OCI-LY7 (cell line): ENCODE measurements around the gene ZBTB11. TPM values are rescaled to one million over a fixed set of nuclear protein-coding genes. Genes with fewer than 3 reads are reported as not detected.

Experiments
- BruUV-seq: library from RNA; stranded (reverse); fragments of 400-500 nt; replicated peaks from 2 replicates; lab custom pipeline; 2021; lab: Mats Ljungman, UMichigan
- CTCF ChIA-PET: fragments of 300-600 bp; sonication (Branson Sonifier 250); formaldehyde crosslinking; loops from one replicate; lab custom pipeline; 2022; ENCODE audit warnings: antibody characterized with exemption; ENCODE audit not compliant: unreplicated experiment; lab: Charles Lee
- POLR2A ChIA-PET: fragments of 300-600 bp; sonication (Branson Sonifier 250); formaldehyde crosslinking; loops from one replicate; lab custom pipeline; 2022; ENCODE audit warnings: antibody characterized with exemption; lab: Charles Lee
- DNase-seq: peaks from one replicate; pipeline ENCODE4 v3.0.0-alpha.2; 2015; ENCODE audit warnings: low spot score
- H2AFZ ChIP-seq: fragments of 200-600 bp; sonication (generic), shearing (Covaris generic); 2 replicates; pipeline ENCODE4 v1.6.1; 2014; ENCODE audit warnings: mild to moderate bottlenecking, antibody characterized with exemption, low read length, moderate library complexity
- H3K27ac ChIP-seq: fragments of 200-600 bp; sonication (generic); 2 replicates; pipeline ENCODE4 v1.5.1; 2014; ENCODE audit warnings: mixed run types, low read depth, mild to moderate bottlenecking, moderate library complexity, low read length, inconsistent platforms; ENCODE audit not compliant: poor library complexity, severe bottlenecking
- H3K36me3 ChIP-seq: fragments of 200-600 bp; sonication (generic); 2 replicates; pipeline ENCODE4 v1.6.1; 2014; ENCODE audit warnings: mild to moderate bottlenecking, antibody characterized with exemption, low read length, moderate library complexity, mixed read lengths; ENCODE audit not compliant: insufficient read depth
- H3K4me1 ChIP-seq: fragments of 200-600 bp; sonication (generic); 2 replicates; pipeline ENCODE4 v1.5.1; 2014; ENCODE audit warnings: mild to moderate bottlenecking, low read length; ENCODE audit not compliant: insufficient read depth, poor library complexity, severe bottlenecking
- H3K4me2 ChIP-seq: fragments of 200-600 bp; sonication (generic); 2 replicates; pipeline ENCODE4 v1.6.1; 2014; ENCODE audit warnings: mild to moderate bottlenecking, low read length
- H3K4me3 ChIP-seq: fragments of 200-600 bp; sonication (generic); 2 replicates; pipeline ENCODE4 v1.5.1; 2014; ENCODE audit warnings: mild to moderate bottlenecking, low read depth, low read length; ENCODE audit not compliant: poor library complexity, severe bottlenecking
- H3K79me2 ChIP-seq: fragments of 200-600 bp; sonication (generic); 2 replicates; pipeline ENCODE4 v1.6.1; 2016; ENCODE audit warnings: low read depth, mild to moderate bottlenecking, low read length, moderate library complexity, mixed read lengths; ENCODE audit not compliant: insufficient read depth
- H3K9me2 ChIP-seq: fragments of 200-600 bp; sonication (generic); 2 replicates; pipeline ENCODE4 v1.6.1; 2016; ENCODE audit warnings: mild to moderate bottlenecking, low read length, mixed read lengths; ENCODE audit not compliant: insufficient read depth
- H3K9me3 ChIP-seq: fragments of 200-600 bp; sonication (generic); 2 replicates; pipeline ENCODE4 v1.6.1; 2014; ENCODE audit warnings: mild to moderate bottlenecking, mixed run types, low read length, mixed read lengths
- H4K20me1 ChIP-seq: fragments of 200-600 bp; sonication (generic); 2 replicates; pipeline ENCODE4 v1.6.1; 2014; ENCODE audit warnings: mild to moderate bottlenecking, antibody characterized with exemption, low read length, moderate library complexity, mixed read lengths; ENCODE audit not compliant: insufficient read depth
- EZH2phosphoT487 ChIP-seq: fragments of 200-600 bp; sonication (generic); IDR thresholded peaks from 2 replicates; pipeline ENCODE4 v1.6.1; 2018; ENCODE audit warnings: low read depth, borderline replicate concordance, mild to moderate bottlenecking, mixed run types, antibody characterized with exemption, low read length, moderate library complexity, mixed read lengths
- intact Hi-C: fragments of 100-400 bp; cut with micrococcal nuclease; formaldehyde crosslinking; loops from one replicate; pipeline ENCODE4 v1.10.0; 2022; ENCODE audit not compliant: unreplicated experiment
- total RNA-seq, 2 experiments: library from RNA; depleted of rRNA in 1 of 2; stranded (reverse); fragments of >200 nt in 1 of 2; shearing (Covaris generic) in 1 of 2; gene quantifications; 2 replicates each; pipeline ENCODE4 v1.2.3, GENCODE V29; 2014 to 2022
- TF ChIP-seq, protein P1 (sequence below): fragments of 200-600 bp; sonication (generic); conservative IDR thresholded peaks from 2 replicates; pipeline ENCODE4 v1.5.1; 2014; ENCODE audit warnings: mild to moderate bottlenecking, antibody characterized with exemption, low read length, moderate library complexity, mixed read lengths

ZBTB11 gene
- total RNA-seq, 2 experiments from 2014 or later, result 21.5 to 26.8 TPM

DNA sequence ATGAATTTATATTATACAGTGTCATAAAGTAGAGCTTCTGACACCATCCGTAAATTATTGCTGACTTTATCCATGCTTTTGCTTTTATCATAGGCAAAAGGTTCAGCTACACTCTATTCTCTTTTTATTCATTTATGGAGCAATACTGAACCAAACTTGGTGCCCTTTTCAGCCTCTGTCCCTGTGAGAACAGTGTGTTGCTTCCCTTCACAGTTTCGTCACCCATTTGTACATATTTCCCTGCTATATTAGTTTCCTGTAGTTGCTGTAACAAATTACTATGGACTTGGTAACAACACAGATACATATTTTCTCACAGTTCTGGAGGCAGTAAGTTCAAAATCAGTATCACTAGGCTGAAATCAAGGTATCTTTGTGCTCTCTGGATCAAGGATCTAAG is 12.4 kb upstream of the ZBTB11 start:
- Histone ChIP-seq H3K4me3 (no peak overlapping the region), H4K20me1 (peaks cover 14% of the 10 kb centered on the region), H3K27ac (no peak overlapping the region), H3K9me2 (no peaks in the 10 kb centered on the region), H2AFZ (no peak overlapping the region), H3K36me3 (peaks cover 20% of the 10 kb centered on the region), H3K4me2 (no peak overlapping the region), H3K9me3 (no peaks in the 10 kb centered on the region), H3K4me1 (peaks cover 27% of the 10 kb centered on the region), H3K79me2 (peaks cover 29% of the 10 kb centered on the region)
- TF ChIP-seq, protein P1, sequence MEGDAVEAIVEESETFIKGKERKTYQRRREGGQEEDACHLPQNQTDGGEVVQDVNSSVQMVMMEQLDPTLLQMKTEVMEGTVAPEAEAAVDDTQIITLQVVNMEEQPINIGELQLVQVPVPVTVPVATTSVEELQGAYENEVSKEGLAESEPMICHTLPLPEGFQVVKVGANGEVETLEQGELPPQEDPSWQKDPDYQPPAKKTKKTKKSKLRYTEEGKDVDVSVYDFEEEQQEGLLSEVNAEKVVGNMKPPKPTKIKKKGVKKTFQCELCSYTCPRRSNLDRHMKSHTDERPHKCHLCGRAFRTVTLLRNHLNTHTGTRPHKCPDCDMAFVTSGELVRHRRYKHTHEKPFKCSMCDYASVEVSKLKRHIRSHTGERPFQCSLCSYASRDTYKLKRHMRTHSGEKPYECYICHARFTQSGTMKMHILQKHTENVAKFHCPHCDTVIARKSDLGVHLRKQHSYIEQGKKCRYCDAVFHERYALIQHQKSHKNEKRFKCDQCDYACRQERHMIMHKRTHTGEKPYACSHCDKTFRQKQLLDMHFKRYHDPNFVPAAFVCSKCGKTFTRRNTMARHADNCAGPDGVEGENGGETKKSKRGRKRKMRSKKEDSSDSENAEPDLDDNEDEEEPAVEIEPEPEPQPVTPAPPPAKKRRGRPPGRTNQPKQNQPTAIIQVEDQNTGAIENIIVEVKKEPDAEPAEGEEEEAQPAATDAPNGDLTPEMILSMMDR, result no peak
- no peak for TF ChIP-seq EZH2phosphoT487
- intact Hi-C loops, result loop anchor here (5.0 kb wide), 1 partner anchor 33 kb away; the partner anchor contains the start of gene CEP97
- no peak for DNase-seq
- ChIA-PET POLR2A (interaction anchor here (1.5 kb wide), 1 partner anchor 35 kb away, joined by 3 read pairs; the partner anchor contains the start of gene CEP97), CTCF (no interaction called here)
- no TSS peak for BruUV-seq

DNA sequence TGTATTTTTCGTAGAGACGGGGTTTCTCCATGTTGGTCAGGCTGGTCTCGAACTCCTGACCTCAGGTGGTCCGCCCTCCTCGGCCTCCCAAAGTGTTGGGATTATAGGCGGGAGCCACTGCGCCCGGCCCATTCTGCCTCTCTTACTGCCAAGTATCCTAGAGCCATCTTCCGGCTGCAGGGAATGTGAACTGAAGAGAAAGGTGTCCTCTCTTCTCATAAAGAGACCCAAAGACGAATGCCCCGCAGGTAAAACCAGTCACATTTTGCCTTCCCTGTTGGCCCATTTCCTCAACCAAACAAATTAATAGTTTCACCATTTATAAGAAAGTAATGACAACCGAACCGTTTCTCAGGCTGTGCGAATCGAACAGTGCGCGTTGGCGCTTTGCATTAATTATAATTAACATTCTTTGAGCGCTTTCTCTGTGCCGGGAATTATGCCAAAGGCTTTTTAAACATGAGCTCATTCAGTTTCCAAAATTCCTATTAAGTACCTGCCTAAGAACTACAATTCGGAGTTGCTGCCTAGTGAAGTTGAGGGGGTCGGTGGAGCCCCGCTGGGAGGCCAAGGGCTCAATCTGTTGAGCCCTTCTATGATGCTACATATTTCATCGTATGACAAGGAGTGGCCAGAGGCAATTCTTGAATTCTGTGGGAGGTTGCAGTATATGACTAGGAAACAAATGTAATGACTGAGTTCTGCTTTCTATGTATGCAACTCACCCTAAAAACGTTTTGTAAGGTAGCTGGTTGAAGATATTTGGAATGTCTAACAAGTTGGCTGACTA is 10.4 kb upstream of the ZBTB11 start:
- Histone ChIP-seq H3K36me3 (peaks cover 40% of the 10 kb centered on the region), H3K4me3 (peak overlapping the region; percentile 97), H3K27ac (no peak overlapping the region), H3K9me3 (no peaks in the 10 kb centered on the region), H4K20me1 (peaks cover 21% of the 10 kb centered on the region), H3K4me2 (peak overlapping the region; percentile 97), H3K9me2 (no peaks in the 10 kb centered on the region), H3K4me1 (peaks cover 39% of the 10 kb centered on the region), H3K79me2 (peaks cover 48% of the 10 kb centered on the region), H2AFZ (peak overlapping the region; percentile 81; the same call in 1 of the 2 replicates)
- POLR2A ChIA-PET, result interaction anchor here (0.6 to 2.2 kb wide), 12 partner anchors 10 to 556 kb away, joined by 3 to 10 read pairs (median 4); partner anchors contain the start of gene ZBTB11
- TF ChIP-seq EZH2phosphoT487, result no peak
- TF ChIP-seq, protein P1, result no peak
- BruUV-seq, result TSS peak; percentile 74
- DNase-seq, result no peak
- CTCF ChIA-PET, result no interaction called here
- intact Hi-C loops, result loop anchor here (5.0 kb wide), 1 partner anchor 35 kb away; the partner anchor contains the start of gene CEP97
